Stimulated activated CD4-positive, alpha-beta T cell treated with anti-CD3 and anti-CD28 coated beads, Interleukin-2, amount 100 ng/mL, for 4 hours (primary cell): Measurements from ENCODE around the gene UBE2D4.
"Not testable (repeated sequence)": the region's sequence is repeated elsewhere in the genome, so short reads cannot be mapped to it uniquely, and the experiment has no call there.

Experiments used
- DNase-seq: peaks from one replicate; pipeline ENCODE4 v3.0.0-alpha.2; 2020; ENCODE audit warnings: low read depth

UBE2D4 gene

GRCh38 chr7:43968172-43969040 is 42.2 kb downstream of the UBE2D4 start:
- DNase-seq, result not testable (repeated sequence)

- DNase-seq, result not testable (repeated sequence)
Observed at GRCh38 chr7:43969586-43969985, 43.4 kb downstream of the UBE2D4 start.

GRCh38 chr7:43970698-43971097 is 44.5 kb downstream of the UBE2D4 start:
- not testable (repeated sequence) for DNase-seq

- not testable (repeated sequence) for DNase-seq
Observed at GRCh38 chr7:43974033-43974573, 47.9 kb downstream of the UBE2D4 start.

GRCh38 chr7:43974725-43975482 is 48.7 kb downstream of the UBE2D4 start:
- not testable (repeated sequence) for DNase-seq

GRCh38 chr7:43977525-43977924 is 51.3 kb downstream of the UBE2D4 start:
- no peak for DNase-seq

- DNase-seq, result not testable (repeated sequence)
Observed at GRCh38 chr7:43978102-43978501, 51.9 kb downstream of the UBE2D4 start.

- not testable (repeated sequence) for DNase-seq
Observed at GRCh38 chr7:43982848-43983247, 56.6 kb downstream of the UBE2D4 start.

- not testable (repeated sequence) for DNase-seq
Observed at GRCh38 chr7:43983736-43984135, 57.5 kb downstream of the UBE2D4 start.

GRCh38 chr7:43985904-43986864 is 59.9 kb downstream of the UBE2D4 start:
- peak; percentile 71 for DNase-seq

- DNase-seq, result not testable (repeated sequence)
Observed at GRCh38 chr7:43987476-43987875, 61.2 kb downstream of the UBE2D4 start.

- not testable (repeated sequence) for DNase-seq
Observed at GRCh38 chr7:43990011-43990585, 63.9 kb downstream of the UBE2D4 start.

- DNase-seq, result not testable (repeated sequence)
Observed at GRCh38 chr7:43990829-43991228, 64.6 kb downstream of the UBE2D4 start.

- DNase-seq, result not testable (repeated sequence)
Observed at GRCh38 chr7:43992896-43993295, 66.7 kb downstream of the UBE2D4 start.

- not testable (repeated sequence) for DNase-seq
Observed at GRCh38 chr7:43994681-43995080, 68.4 kb downstream of the UBE2D4 start.

GRCh38 chr7:43997532-43997931 is 71.3 kb downstream of the UBE2D4 start, which contains the start of gene SPDYE1:
Gene SPDYE1 (plus strand): TSS chr7:43997897. CDS start chr7:43999950, 2,053 bp downstream.
- not testable (repeated sequence) for DNase-seq
